Fibroblast of lung (primary cell): ENCODE data around the gene HABP2. TPM values are rescaled to one million over a fixed set of nuclear protein-coding genes. Genes with fewer than 3 reads are reported as not detected.

Source experiments
- DNase-seq, 2 donors: peaks; one replicate each; pipeline versions ENCODE4 v3.0.0 to v3.0.0-alpha.2; 2010; ENCODE audit warnings: low read depth in 2 of 2
- H2AFZ ChIP-seq: 2 replicates; pipeline ENCODE4 v1.5.1; 2012; ENCODE audit warnings: low read length, control low read depth, inconsistent platforms
- H3K27ac ChIP-seq: 2 replicates; pipeline ENCODE4 v1.5.1; 2011; ENCODE audit warnings: low read length, control low read depth; ENCODE audit not compliant: insufficient read depth
- H3K27me3 ChIP-seq: 2 replicates; pipeline ENCODE4 v1.5.1; 2011; ENCODE audit warnings: mild to moderate bottlenecking, low read length; ENCODE audit not compliant: control insufficient read depth, insufficient read depth
- H3K36me3 ChIP-seq: 2 replicates; pipeline ENCODE4 v1.5.1; 2011; ENCODE audit warnings: low read length; ENCODE audit not compliant: control insufficient read depth, insufficient read depth
- H3K4me1 ChIP-seq: 2 replicates; pipeline ENCODE4 v1.5.1; 2011; ENCODE audit warnings: low read length; ENCODE audit not compliant: control insufficient read depth, insufficient read depth; ENCODE audit errors: extremely low read depth
- H3K4me2 ChIP-seq: 2 replicates; pipeline ENCODE4 v1.5.1; 2011; ENCODE audit warnings: low read length, control low read depth; ENCODE audit not compliant: insufficient read depth; ENCODE audit errors: extremely low read depth
- H3K4me3 ChIP-seq, 4 experiments: fragments of 200-600 bp in 1 of 4; sonication (generic) in 1 of 4; replicated peaks in 1 of 4; 2 replicates each; pipeline ENCODE4 v1.5.1; 2011 to 2016; ENCODE audit warnings: low read length in 4 of 4, low read depth in 3 of 4, mild to moderate bottlenecking in 3 of 4, control low read depth in 2 of 4, inconsistent platforms in 1 of 4, mixed read lengths in 1 of 4; ENCODE audit not compliant: insufficient read depth in 1 of 4; ENCODE audit errors: control extremely low read depth in 1 of 4
- H3K79me2 ChIP-seq: 2 replicates; pipeline ENCODE4 v1.5.1; 2012; ENCODE audit warnings: mild to moderate bottlenecking, low read length, inconsistent platforms; ENCODE audit not compliant: control insufficient read depth, insufficient read depth
- H3K9ac ChIP-seq: 2 replicates; pipeline ENCODE4 v1.5.1; 2011; ENCODE audit warnings: mild to moderate bottlenecking, low read length, control low read depth; ENCODE audit not compliant: insufficient read depth
- H3K9me3 ChIP-seq: 2 replicates; pipeline ENCODE4 v1.5.1; 2012; ENCODE audit warnings: low read depth, low read length; ENCODE audit not compliant: control insufficient read depth, insufficient read depth
- H4K20me1 ChIP-seq: 2 replicates; pipeline ENCODE4 v1.5.1; 2011; ENCODE audit warnings: low read length; ENCODE audit not compliant: control insufficient read depth, insufficient read depth; ENCODE audit errors: extremely low read depth
- EZH2 ChIP-seq: IDR thresholded peaks from 2 replicates; pipeline ENCODE4 v1.5.1; 2012; ENCODE audit warnings: low read length, control low read depth, mild to moderate bottlenecking; ENCODE audit errors: missing control alignments
- polyA plus RNA-seq, 2 donors: library from polyadenylated mRNA; depleted of rRNA in 1 of 2; stranded (reverse) in 1 of 2; unstranded in 1 of 2; fragments of >200 nt; gene quantifications; 2 replicates each; pipeline ENCODE4 v1.2.1, GENCODE V29; 2011 to 2012; ENCODE audit warnings: missing spikeins in 1 of 2
- total RNA-seq: library from RNA; depleted of rRNA; stranded (reverse); fragments of >200 nt; gene quantifications from 2 replicates; pipeline ENCODE4 v1.2.1, GENCODE V29; 2014
- TF ChIP-seq, protein P1 (sequence below), 2 donors: IDR thresholded peaks in 1 of 2; conservative IDR thresholded peaks in 1 of 2; 1 replicate in 1 of 2; 2 replicates in 1 of 2; pipeline ENCODE4 v1.5.1; 2011 to 2012; ENCODE audit warnings: low read length in 2 of 2, control low read depth in 1 of 2, inconsistent platforms in 1 of 2, low read depth in 1 of 2, mild to moderate bottlenecking in 1 of 2

The HABP2 gene
- total and polyA plus RNA-seq, 2 donors (not counting 1 experiment from before 2014, with no cell fraction given), result not detected

DNA sequence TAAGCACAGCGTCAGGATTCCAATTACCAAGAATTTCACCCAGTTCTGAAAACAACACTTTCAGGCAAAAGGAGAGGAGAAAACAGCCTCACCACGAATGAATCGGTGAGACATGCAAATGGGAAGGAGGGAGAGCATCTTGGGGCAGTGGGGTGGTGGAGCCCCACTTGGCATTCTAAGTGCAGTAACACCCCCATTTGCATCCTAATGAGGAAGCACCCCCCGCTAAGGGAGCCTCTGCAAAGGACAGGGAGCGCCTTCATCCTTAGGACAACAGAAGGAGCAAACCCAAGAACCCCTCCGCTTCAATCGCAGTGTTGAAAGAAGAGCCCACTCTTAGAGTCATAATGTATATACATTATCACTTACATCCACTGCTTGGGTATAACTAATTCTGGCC is 64.2 kb downstream of the HABP2 start:
- Histone ChIP-seq H3K9me3 (no peaks in the 10 kb centered on the region), H4K20me1 (no peaks in the 10 kb centered on the region), H3K27me3 (no peaks in the 10 kb centered on the region), H3K27ac (no peak overlapping the region), H3K4me1 (no peaks in the 10 kb centered on the region), H3K36me3 (no peaks in the 10 kb centered on the region), H3K9ac (no peak overlapping the region), H3K79me2 (no peaks in the 10 kb centered on the region), H3K4me3 (no peak overlapping the region), H3K4me2 (no peak overlapping the region), H2AFZ (no peak overlapping the region)
- DNase-seq, result no peak
- TF ChIP-seq, protein P1, sequence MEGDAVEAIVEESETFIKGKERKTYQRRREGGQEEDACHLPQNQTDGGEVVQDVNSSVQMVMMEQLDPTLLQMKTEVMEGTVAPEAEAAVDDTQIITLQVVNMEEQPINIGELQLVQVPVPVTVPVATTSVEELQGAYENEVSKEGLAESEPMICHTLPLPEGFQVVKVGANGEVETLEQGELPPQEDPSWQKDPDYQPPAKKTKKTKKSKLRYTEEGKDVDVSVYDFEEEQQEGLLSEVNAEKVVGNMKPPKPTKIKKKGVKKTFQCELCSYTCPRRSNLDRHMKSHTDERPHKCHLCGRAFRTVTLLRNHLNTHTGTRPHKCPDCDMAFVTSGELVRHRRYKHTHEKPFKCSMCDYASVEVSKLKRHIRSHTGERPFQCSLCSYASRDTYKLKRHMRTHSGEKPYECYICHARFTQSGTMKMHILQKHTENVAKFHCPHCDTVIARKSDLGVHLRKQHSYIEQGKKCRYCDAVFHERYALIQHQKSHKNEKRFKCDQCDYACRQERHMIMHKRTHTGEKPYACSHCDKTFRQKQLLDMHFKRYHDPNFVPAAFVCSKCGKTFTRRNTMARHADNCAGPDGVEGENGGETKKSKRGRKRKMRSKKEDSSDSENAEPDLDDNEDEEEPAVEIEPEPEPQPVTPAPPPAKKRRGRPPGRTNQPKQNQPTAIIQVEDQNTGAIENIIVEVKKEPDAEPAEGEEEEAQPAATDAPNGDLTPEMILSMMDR (conservative IDR thresholded peaks at IDR 0.05 in 1 of 2, IDR thresholded peaks at IDR 0.05 in 1 of 2; ENCODE audit: low read depth in 1 of 2, low read length in 2 of 2), result no peak
- TF ChIP-seq EZH2, result no peak

DNA sequence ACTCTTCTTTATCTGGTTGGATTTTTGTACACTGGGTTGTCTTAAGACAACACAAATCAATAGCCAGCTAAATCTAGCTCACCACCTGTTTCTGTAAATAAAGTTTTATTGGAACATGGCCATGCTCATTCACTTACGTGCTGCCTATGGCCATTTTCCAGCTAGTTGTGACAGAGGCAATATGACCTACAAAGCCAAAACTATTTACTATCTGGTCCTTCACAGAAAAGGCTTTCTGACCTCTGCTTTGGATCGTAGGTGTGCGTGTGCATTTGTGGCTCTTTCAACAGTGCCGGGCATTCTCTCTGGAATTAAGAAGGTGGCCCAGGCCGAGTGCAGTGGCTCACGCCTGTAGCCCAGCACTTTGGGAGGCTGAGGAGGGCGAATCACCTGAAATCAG is 65.5 kb downstream of the HABP2 start:
- no peaks in the 10 kb centered on the region for H3K27me3 ChIP-seq
- no peaks in the 10 kb centered on the region for H4K20me1 ChIP-seq
- H3K79me2 ChIP-seq, result no peaks in the 10 kb centered on the region
- H3K36me3 ChIP-seq, result no peaks in the 10 kb centered on the region
- no peaks in the 10 kb centered on the region for H3K9me3 ChIP-seq
- H3K4me1 ChIP-seq, result no peaks in the 10 kb centered on the region
- H3K27ac ChIP-seq, result no peak overlapping the region
- H3K4me2 ChIP-seq, result no peak overlapping the region
- no peak overlapping the region for H3K4me3 ChIP-seq
- no peak for DNase-seq
- H3K9ac ChIP-seq, result no peak overlapping the region
- TF ChIP-seq, protein P1 (conservative IDR thresholded peaks at IDR 0.05 in 1 of 2, IDR thresholded peaks at IDR 0.05 in 1 of 2; ENCODE audit: low read depth in 1 of 2, low read length in 2 of 2), result no peak
- no peak for TF ChIP-seq EZH2
- H2AFZ ChIP-seq, result no peak overlapping the region

DNA sequence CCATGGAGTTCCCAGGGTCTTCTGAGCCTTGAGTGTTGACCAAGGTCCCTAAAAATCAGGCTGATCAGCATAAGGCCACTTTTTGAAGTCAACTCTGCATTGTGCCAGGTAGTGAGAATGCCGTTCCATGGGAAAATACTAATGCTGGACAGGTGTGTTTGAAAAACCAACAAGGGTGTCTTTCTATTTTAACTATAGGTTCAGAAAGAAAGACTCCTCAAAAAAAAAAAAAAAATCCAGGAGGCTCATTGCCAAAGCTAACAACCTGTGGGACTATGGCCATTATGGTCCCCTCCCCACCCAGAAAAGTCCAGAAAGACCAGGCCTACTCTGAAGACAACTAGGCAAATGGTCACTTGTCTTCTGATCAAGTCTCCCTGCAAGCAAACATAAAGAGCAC is 66.5 kb downstream of the HABP2 start:
- H3K4me3 ChIP-seq, result no peak overlapping the region
- no peaks in the 10 kb centered on the region for H3K79me2 ChIP-seq
- no peaks in the 10 kb centered on the region for H4K20me1 ChIP-seq
- no peaks in the 10 kb centered on the region for H3K27me3 ChIP-seq
- H3K4me1 ChIP-seq, result no peaks in the 10 kb centered on the region
- H3K4me2 ChIP-seq, result no peak overlapping the region
- no peak for TF ChIP-seq EZH2
- TF ChIP-seq, protein P1 (conservative IDR thresholded peaks at IDR 0.05 in 1 of 2, IDR thresholded peaks at IDR 0.05 in 1 of 2; ENCODE audit: low read depth in 1 of 2, low read length in 2 of 2), result no peak
- no peak overlapping the region for H2AFZ ChIP-seq
- H3K9ac ChIP-seq, result no peak overlapping the region
- H3K36me3 ChIP-seq, result no peaks in the 10 kb centered on the region
- no peak overlapping the region for H3K27ac ChIP-seq
- DNase-seq, result no peak
- no peaks in the 10 kb centered on the region for H3K9me3 ChIP-seq
